Measurements from ENCODE around the gene TPP1. TPM values are rescaled to one million over a fixed set of nuclear protein-coding genes. Genes with fewer than 3 reads are reported as not detected.
A peak's percentile ranks its signal among the peaks of the same experiment; 100 is the strongest.

The TPP1 gene
- total and polyA plus RNA-seq, 10 of the 15 experiments (the other 5 are each of a cell fraction or from before 2014, with no cell fraction given) = 7.5 to 64.6 (median 38.3) TPM

DNA sequence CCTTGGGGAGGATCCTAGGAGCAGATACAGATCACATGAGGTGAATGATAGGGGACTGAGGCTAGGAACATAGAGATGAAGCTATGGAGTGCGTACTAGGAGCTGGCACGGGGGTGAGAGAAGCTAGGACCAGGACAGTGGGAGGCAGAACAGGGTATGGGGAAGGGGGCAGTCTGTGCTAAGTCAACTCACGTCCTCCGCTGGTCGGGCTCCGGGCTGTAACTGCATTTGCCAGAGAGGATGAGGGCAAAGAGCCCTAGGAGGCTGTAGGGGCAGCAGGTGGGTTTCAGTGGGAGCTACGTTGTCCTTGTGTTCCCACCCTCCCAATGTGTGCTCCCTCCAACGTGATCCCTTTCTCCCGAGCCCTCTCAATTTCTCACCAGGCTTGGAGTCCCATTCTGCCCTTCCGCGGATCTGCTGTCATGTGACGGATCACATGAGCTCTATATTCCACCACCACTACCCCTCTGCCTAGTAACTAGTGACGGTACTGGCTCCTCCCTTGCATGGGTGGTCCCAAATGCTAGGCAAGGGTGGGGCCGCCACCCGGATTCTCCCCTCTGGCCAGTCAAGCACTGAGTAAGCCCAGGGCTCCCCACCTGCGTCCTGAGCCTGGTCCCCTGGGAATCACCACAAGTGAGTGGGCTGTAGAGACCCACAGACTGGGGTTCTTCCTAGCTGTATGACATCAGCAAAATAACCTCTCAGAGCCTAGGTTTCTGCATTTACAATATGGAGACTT, at the start of gene TPP1 (continued):
- TF ChIP-seq, protein P1, sequence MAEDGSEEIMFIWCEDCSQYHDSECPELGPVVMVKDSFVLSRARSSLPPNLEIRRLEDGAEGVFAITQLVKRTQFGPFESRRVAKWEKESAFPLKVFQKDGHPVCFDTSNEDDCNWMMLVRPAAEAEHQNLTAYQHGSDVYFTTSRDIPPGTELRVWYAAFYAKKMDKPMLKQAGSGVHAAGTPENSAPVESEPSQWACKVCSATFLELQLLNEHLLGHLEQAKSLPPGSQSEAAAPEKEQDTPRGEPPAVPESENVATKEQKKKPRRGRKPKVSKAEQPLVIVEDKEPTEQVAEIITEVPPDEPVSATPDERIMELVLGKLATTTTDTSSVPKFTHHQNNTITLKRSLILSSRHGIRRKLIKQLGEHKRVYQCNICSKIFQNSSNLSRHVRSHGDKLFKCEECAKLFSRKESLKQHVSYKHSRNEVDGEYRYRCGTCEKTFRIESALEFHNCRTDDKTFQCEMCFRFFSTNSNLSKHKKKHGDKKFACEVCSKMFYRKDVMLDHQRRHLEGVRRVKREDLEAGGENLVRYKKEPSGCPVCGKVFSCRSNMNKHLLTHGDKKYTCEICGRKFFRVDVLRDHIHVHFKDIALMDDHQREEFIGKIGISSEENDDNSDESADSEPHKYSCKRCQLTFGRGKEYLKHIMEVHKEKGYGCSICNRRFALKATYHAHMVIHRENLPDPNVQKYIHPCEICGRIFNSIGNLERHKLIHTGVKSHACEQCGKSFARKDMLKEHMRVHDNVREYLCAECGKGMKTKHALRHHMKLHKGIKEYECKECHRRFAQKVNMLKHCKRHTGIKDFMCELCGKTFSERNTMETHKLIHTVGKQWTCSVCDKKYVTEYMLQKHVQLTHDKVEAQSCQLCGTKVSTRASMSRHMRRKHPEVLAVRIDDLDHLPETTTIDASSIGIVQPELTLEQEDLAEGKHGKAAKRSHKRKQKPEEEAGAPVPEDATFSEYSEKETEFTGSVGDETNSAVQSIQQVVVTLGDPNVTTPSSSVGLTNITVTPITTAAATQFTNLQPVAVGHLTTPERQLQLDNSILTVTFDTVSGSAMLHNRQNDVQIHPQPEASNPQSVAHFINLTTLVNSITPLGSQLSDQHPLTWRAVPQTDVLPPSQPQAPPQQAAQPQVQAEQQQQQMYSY (CRISPR knock-in tag; IDR thresholded peaks at IDR 0.05) = no peak
- TF ChIP-seq EED (IDR thresholded peaks at IDR 0.05; ENCODE audit: low read depth) = peak; percentile 71
- peak; percentile 45 for TF ChIP-seq KLF5 (IDR thresholded peaks at IDR 0.05; ENCODE audit: partially characterized antibody)
- TF ChIP-seq E2F4 (IDR thresholded peaks at IDR 0.05; ENCODE audit: low read depth, low read length) = 0 out of 2 replicates have a peak, but pooled peaks have one; percentile 22
- no peak for TF ChIP-seq GATAD2B (conservative IDR thresholded peaks at IDR 0.05; ENCODE audit: low read depth)
- peak; percentile 77 for TF ChIP-seq SP1 (IDR thresholded peaks at IDR 0.05; ENCODE audit: low read depth, low read length)
- peak in 1 of 2 experiments; percentile 94; a peak in 1 of 4 replicates for TF ChIP-seq CEBPB (IDR thresholded peaks at IDR 0.05; ENCODE audit: borderline replicate concordance in 1 of 2, low read depth in 2 of 2, low read length in 2 of 2)
- peak; percentile 91 for TF ChIP-seq RELA (IDR thresholded peaks at IDR 0.05; ENCODE audit: borderline replicate concordance, partially characterized antibody)
- TF ChIP-seq SREBF1 (IDR thresholded peaks at IDR 0.05; ENCODE audit: low read length) = peak; percentile 53; the same call in 1 of the 2 replicates
- TF ChIP-seq TBL1XR1 (IDR thresholded peaks at IDR 0.05; ENCODE audit: low read depth, low read length) = peak; percentile 64; the same call in 1 of the 2 replicates
- no peak for TF ChIP-seq RBBP5 (conservative IDR thresholded peaks at IDR 0.05)
- TF ChIP-seq RUNX3 (IDR thresholded peaks at IDR 0.05; ENCODE audit: low read length) = peak; percentile 69
- TF ChIP-seq POU2F2 (IDR thresholded peaks at IDR 0.05; ENCODE audit: borderline replicate concordance, low read depth, low read length) = peak; percentile 53; the same call in 1 of the 3 replicates
- TF ChIP-seq, protein P2, sequence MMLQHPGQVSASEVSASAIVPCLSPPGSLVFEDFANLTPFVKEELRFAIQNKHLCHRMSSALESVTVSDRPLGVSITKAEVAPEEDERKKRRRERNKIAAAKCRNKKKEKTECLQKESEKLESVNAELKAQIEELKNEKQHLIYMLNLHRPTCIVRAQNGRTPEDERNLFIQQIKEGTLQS (IDR thresholded peaks at IDR 0.05; ENCODE audit: borderline replicate concordance, extremely low read depth, low read depth, low read length) = peak; percentile 96
- peak; percentile 42 to 47; a peak in 2 of 4 replicates for TF ChIP-seq IKZF2 (IDR thresholded peaks at IDR 0.05)
- 0 out of 2 replicates have a peak, but pooled peaks have one; percentile 18 for TF ChIP-seq IRF4 (IDR thresholded peaks at IDR 0.05; ENCODE audit: low read depth, low read length)
- 0 out of 2 replicates have a peak, but pooled peaks have one; percentile 25 for TF ChIP-seq JUND (IDR thresholded peaks at IDR 0.05; ENCODE audit: low read depth, low read length)

Measured in GM12878 (cell line).